Measurements from ENCODE around the gene UBAP2L. TPM values are rescaled to one million over a fixed set of nuclear protein-coding genes. Genes with fewer than 3 reads are reported as not detected.
A peak's percentile ranks its signal among the peaks of the same experiment; 100 is the strongest.

The UBAP2L gene
- total and polyA plus RNA-seq, 9 of the 15 experiments (the other 6 are each of a cell fraction or from before 2014, with no cell fraction given), result 75.0 to 245 (median 119) TPM

GRCh38 chr1:154182344-154183045, 38.3 kb upstream of the UBAP2L start (continued):
- TF ChIP-seq, protein P1, sequence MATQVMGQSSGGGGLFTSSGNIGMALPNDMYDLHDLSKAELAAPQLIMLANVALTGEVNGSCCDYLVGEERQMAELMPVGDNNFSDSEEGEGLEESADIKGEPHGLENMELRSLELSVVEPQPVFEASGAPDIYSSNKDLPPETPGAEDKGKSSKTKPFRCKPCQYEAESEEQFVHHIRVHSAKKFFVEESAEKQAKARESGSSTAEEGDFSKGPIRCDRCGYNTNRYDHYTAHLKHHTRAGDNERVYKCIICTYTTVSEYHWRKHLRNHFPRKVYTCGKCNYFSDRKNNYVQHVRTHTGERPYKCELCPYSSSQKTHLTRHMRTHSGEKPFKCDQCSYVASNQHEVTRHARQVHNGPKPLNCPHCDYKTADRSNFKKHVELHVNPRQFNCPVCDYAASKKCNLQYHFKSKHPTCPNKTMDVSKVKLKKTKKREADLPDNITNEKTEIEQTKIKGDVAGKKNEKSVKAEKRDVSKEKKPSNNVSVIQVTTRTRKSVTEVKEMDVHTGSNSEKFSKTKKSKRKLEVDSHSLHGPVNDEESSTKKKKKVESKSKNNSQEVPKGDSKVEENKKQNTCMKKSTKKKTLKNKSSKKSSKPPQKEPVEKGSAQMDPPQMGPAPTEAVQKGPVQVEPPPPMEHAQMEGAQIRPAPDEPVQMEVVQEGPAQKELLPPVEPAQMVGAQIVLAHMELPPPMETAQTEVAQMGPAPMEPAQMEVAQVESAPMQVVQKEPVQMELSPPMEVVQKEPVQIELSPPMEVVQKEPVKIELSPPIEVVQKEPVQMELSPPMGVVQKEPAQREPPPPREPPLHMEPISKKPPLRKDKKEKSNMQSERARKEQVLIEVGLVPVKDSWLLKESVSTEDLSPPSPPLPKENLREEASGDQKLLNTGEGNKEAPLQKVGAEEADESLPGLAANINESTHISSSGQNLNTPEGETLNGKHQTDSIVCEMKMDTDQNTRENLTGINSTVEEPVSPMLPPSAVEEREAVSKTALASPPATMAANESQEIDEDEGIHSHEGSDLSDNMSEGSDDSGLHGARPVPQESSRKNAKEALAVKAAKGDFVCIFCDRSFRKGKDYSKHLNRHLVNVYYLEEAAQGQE (IDR thresholded peaks at IDR 0.05; ENCODE audit: borderline replicate concordance), result no peak; the same call in 1 of the 2 replicates
- TF ChIP-seq, protein P1 (CRISPR knock-in tag; IDR thresholded peaks at IDR 0.05; ENCODE audit: low read depth), result 0 out of 2 replicates have a peak, but pooled peaks have one; percentile 35
- TF ChIP-seq ETV5 (CRISPR knock-in tag; IDR thresholded peaks at IDR 0.05; ENCODE audit: low read depth) (peak; percentile 14; the same call in 1 of the 2 replicates), ZNF165 (CRISPR knock-in tag; IDR thresholded peaks at IDR 0.05; ENCODE audit: borderline replicate concordance) (0 out of 2 replicates have a peak, but pooled peaks have one; percentile 32), ARHGAP35 (IDR thresholded peaks at IDR 0.05; ENCODE audit: partially characterized antibody) (no peak), MBD1 (CRISPR knock-in tag; IDR thresholded peaks at IDR 0.05) (no peak), BRD9 (IDR thresholded peaks at IDR 0.05; ENCODE audit: low read depth, partially characterized antibody) (peak; percentile 45)
- TF ChIP-seq, protein P2, sequence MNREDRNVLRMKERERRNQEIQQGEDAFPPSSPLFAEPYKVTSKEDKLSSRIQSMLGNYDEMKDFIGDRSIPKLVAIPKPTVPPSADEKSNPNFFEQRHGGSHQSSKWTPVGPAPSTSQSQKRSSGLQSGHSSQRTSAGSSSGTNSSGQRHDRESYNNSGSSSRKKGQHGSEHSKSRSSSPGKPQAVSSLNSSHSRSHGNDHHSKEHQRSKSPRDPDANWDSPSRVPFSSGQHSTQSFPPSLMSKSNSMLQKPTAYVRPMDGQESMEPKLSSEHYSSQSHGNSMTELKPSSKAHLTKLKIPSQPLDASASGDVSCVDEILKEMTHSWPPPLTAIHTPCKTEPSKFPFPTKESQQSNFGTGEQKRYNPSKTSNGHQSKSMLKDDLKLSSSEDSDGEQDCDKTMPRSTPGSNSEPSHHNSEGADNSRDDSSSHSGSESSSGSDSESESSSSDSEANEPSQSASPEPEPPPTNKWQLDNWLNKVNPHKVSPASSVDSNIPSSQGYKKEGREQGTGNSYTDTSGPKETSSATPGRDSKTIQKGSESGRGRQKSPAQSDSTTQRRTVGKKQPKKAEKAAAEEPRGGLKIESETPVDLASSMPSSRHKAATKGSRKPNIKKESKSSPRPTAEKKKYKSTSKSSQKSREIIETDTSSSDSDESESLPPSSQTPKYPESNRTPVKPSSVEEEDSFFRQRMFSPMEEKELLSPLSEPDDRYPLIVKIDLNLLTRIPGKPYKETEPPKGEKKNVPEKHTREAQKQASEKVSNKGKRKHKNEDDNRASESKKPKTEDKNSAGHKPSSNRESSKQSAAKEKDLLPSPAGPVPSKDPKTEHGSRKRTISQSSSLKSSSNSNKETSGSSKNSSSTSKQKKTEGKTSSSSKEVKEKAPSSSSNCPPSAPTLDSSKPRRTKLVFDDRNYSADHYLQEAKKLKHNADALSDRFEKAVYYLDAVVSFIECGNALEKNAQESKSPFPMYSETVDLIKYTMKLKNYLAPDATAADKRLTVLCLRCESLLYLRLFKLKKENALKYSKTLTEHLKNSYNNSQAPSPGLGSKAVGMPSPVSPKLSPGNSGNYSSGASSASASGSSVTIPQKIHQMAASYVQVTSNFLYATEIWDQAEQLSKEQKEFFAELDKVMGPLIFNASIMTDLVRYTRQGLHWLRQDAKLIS (CRISPR knock-in tag; IDR thresholded peaks at IDR 0.05), result 0 out of 2 replicates have a peak, but pooled peaks have one; percentile 43
- TF ChIP-seq, protein P3, sequence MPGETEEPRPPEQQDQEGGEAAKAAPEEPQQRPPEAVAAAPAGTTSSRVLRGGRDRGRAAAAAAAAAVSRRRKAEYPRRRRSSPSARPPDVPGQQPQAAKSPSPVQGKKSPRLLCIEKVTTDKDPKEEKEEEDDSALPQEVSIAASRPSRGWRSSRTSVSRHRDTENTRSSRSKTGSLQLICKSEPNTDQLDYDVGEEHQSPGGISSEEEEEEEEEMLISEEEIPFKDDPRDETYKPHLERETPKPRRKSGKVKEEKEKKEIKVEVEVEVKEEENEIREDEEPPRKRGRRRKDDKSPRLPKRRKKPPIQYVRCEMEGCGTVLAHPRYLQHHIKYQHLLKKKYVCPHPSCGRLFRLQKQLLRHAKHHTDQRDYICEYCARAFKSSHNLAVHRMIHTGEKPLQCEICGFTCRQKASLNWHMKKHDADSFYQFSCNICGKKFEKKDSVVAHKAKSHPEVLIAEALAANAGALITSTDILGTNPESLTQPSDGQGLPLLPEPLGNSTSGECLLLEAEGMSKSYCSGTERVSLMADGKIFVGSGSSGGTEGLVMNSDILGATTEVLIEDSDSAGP (CRISPR knock-in tag; IDR thresholded peaks at IDR 0.05), result peak; percentile 64; the same call in 1 of the 2 replicates
